ENCODE results near the gene SIGLEC1. TPM values are rescaled to one million over a fixed set of nuclear protein-coding genes. Genes with fewer than 3 reads are reported as not detected.

Gene SIGLEC1
- total and polyA plus RNA-seq, 2 of the 8 experiments (the other 6 are each of a cell fraction or from before 2014, with no cell fraction given), result 0.02 TPM; not detected in 1

GRCh38 chr20:3710011-3710466 is 2.4 kb downstream of the SIGLEC1 start:
- H3K4me1 ChIP-seq (replicated peaks in 1 of 4; ENCODE audit: control insufficient read depth in 3 of 4, insufficient read depth in 4 of 4, low read length in 3 of 4), result no peaks in the 10 kb centered on the region
- no peak overlapping the region for H4K8ac ChIP-seq (ENCODE audit: extremely low read depth, insufficient read depth, low read length)
- no peak for DNase-seq (ENCODE audit: low read depth in 1 of 2, low spot score in 2 of 2)
- TF ChIP-seq SAP30 (IDR thresholded peaks at IDR 0.05; ENCODE audit: insufficient read depth, insufficient replicate concordance, low read length) (no peak), SP2 (IDR thresholded peaks at IDR 0.05; ENCODE audit: low read length) (no peak), ATF2 (IDR thresholded peaks at IDR 0.05; ENCODE audit: low read length) (no peak), RXRA (IDR thresholded peaks at IDR 0.05; ENCODE audit: insufficient read depth, low read depth, low read length) (no peak), USF2 (IDR thresholded peaks at IDR 0.05; ENCODE audit: low read length) (no peak)
- no peak overlapping the region for H2BK20ac ChIP-seq (ENCODE audit: low read length)
- no peak overlapping the region for H3K9ac ChIP-seq (replicated peaks in 1 of 4; ENCODE audit: extremely low read depth in 1 of 4, low read depth in 3 of 4, low read length in 3 of 4)
- no peak overlapping the region for H4K5ac ChIP-seq (ENCODE audit: insufficient read length, low read depth, low read length)
- FAIRE-seq, result no peak
- H3K79me1 ChIP-seq (ENCODE audit: low read depth, low read length), result no peaks in the 10 kb centered on the region
- no peak overlapping the region for H3K56ac ChIP-seq (replicated peaks; ENCODE audit: insufficient read length, low read depth, low read length)
- H2BK12ac ChIP-seq (ENCODE audit: low read depth, low read length), result no peak overlapping the region
- no peak overlapping the region for H2BK15ac ChIP-seq (ENCODE audit: low read length)
- H2BK120ac ChIP-seq (replicated peaks; ENCODE audit: low read depth, low read length), result no peak overlapping the region
- ChIA-PET POLR2A (ENCODE audit: partially characterized antibody) (interaction anchor here (1.2 kb wide), 1 partner anchor 42 kb away, joined by 3 read pairs; no protein-coding TSS in a partner anchor), CTCF (ENCODE audit: partially characterized antibody) (interaction anchor here (0.7 to 42.0 kb wide), 23 partner anchors 8 to 150 kb away, joined by 3 to 1432 read pairs (median 7); partner anchors contain the start of genes ADAM33, ADISSP and HSPA12B)
- H3K27ac ChIP-seq (ENCODE audit: low read depth, low read length), result no peak overlapping the region
- no peak overlapping the region for H4K91ac ChIP-seq (replicated peaks; ENCODE audit: insufficient read length, low read length)
- no peak overlapping the region for H3K18ac ChIP-seq (ENCODE audit: extremely low read depth, low read length)
- H2BK5ac ChIP-seq (ENCODE audit: low read depth, low read length), result no peak overlapping the region
- no peaks in the 10 kb centered on the region for H4K20me1 ChIP-seq (replicated peaks in 1 of 2; ENCODE audit: control insufficient read depth in 1 of 2, insufficient read depth in 2 of 2, low read length in 2 of 2)
- no peaks in the 10 kb centered on the region for H3K36me3 ChIP-seq (ENCODE audit: control insufficient read depth in 2 of 4, insufficient read depth in 4 of 4, low read length in 3 of 4)
- H3K79me2 ChIP-seq (ENCODE audit: control insufficient read depth in 1 of 2, insufficient read depth in 2 of 2, low read length in 2 of 2), result no peaks in the 10 kb centered on the region
- no peak overlapping the region for H3K4me3 ChIP-seq (ENCODE audit: extremely low read depth in 1 of 4, insufficient read depth in 2 of 4, low read depth in 3 of 4, low read length in 4 of 4)
- H3K4ac ChIP-seq (replicated peaks; ENCODE audit: insufficient read length, low read depth, low read length), result no peak overlapping the region
- H3K9me3 ChIP-seq (ENCODE audit: insufficient read depth in 2 of 2, low read depth in 1 of 2, low read length in 1 of 2), result no peaks in the 10 kb centered on the region
- H3K23me2 ChIP-seq (ENCODE audit: low read depth, low read length), result peaks cover 4% of the 10 kb centered on the region; the same call in 1 of the 2 replicates
- 79% methylated on average over 6 of the region's 6 CpGs; no CpG with 5 or more reads in 1 of the 2 experiments for WGBS, 2 experiments (ENCODE audit: extremely low coverage in 1 of 2, insufficient coverage in 1 of 2, insufficient read length in 1 of 2, insufficient replicate concordance in 2 of 2, low coverage in 1 of 2, low lambda C conversion rate in 2 of 2, missing lambda C conversion rate in 1 of 2)
- no peak overlapping the region for H3K14ac ChIP-seq (ENCODE audit: insufficient read length)
- H3K4me2 ChIP-seq (ENCODE audit: insufficient read depth in 1 of 2, low read depth in 2 of 2, low read length in 2 of 2), result no peak overlapping the region
- H3K23ac ChIP-seq (ENCODE audit: insufficient read length), result no peak overlapping the region
- no peaks in the 10 kb centered on the region; a peak in 1 of 7 replicates for H3K27me3 ChIP-seq (replicated peaks in 1 of 4; ENCODE audit: control insufficient read depth in 3 of 4, extremely low read depth in 1 of 4, insufficient read depth in 3 of 4, low read length in 3 of 4)
- H2AK5ac ChIP-seq (ENCODE audit: low read depth, low read length), result no peak overlapping the region
- no peak overlapping the region for H2AFZ ChIP-seq (ENCODE audit: low read length)

Measured in H1 (cell line).